Retinal pigment epithelial cell (primary cell): Measurements from ENCODE around the gene SLC25A13.

Experiments
- DNase-seq: peaks from one replicate; pipeline ENCODE4 v3.0.0-alpha.2; 2010; ENCODE audit warnings: low read depth
- H3K4me3 ChIP-seq: 2 replicates; pipeline ENCODE4 v1.5.1; 2011; ENCODE audit warnings: mild to moderate bottlenecking, low read length, control low read depth, moderate library complexity
- CTCF ChIP-seq: conservative IDR thresholded peaks from 2 replicates; pipeline ENCODE4 v1.5.1; 2011; ENCODE audit warnings: low read depth, low read length, control low read depth, inconsistent platforms

The SLC25A13 gene

GRCh38 chr7:96104984-96105383, 216.9 kb downstream of the SLC25A13 start:
- DNase-seq, result no peak
- H3K4me3 ChIP-seq, result no peak overlapping the region
- no peak for TF ChIP-seq CTCF

GRCh38 chr7:96102096-96102811, 219.6 kb downstream of the SLC25A13 start:
- no peak for DNase-seq
- no peak overlapping the region for H3K4me3 ChIP-seq
- no peak for TF ChIP-seq CTCF

GRCh38 chr7:96100737-96101136, 221.2 kb downstream of the SLC25A13 start:
- no peak for DNase-seq
- no peak overlapping the region for H3K4me3 ChIP-seq
- no peak for TF ChIP-seq CTCF

GRCh38 chr7:96097835-96098234, 224.1 kb downstream of the SLC25A13 start:
- no peak overlapping the region for H3K4me3 ChIP-seq
- no peak for TF ChIP-seq CTCF
- no peak for DNase-seq

- no peak for TF ChIP-seq CTCF
- H3K4me3 ChIP-seq, result no peak overlapping the region
- peak; percentile 31 for DNase-seq
Observed at GRCh38 chr7:96093435-96093834, 228.5 kb downstream of the SLC25A13 start.

GRCh38 chr7:96090756-96091155, 231.1 kb downstream of the SLC25A13 start:
- DNase-seq, result no peak
- no peak for TF ChIP-seq CTCF
- no peak overlapping the region for H3K4me3 ChIP-seq

- no peak overlapping the region for H3K4me3 ChIP-seq
- DNase-seq, result no peak
- no peak for TF ChIP-seq CTCF
Observed at GRCh38 chr7:96089511-96089910, 232.4 kb downstream of the SLC25A13 start.
